ENCODE results near the gene PHC2.

PHC2 gene

GRCh38 chr1:33445108-33445507, 14.2 kb upstream of the PHC2 start:
- no peaks in the 10 kb centered on the region for H3K27me3 ChIP-seq (replicated peaks; ENCODE audit: insufficient read depth, low read length)
- no peaks in the 10 kb centered on the region for H3K9me3 ChIP-seq (replicated peaks; ENCODE audit: insufficient read depth, low read length)
- no peak for DNase-seq

GRCh38 chr1:33443705-33444180, 12.8 kb upstream of the PHC2 start:
- Histone ChIP-seq H3K9me3 (replicated peaks; ENCODE audit: insufficient read depth, low read length) (no peaks in the 10 kb centered on the region), H4K20me1 (ENCODE audit: insufficient read depth, low read length) (no peaks in the 10 kb centered on the region), H3K27me3 (replicated peaks; ENCODE audit: insufficient read depth, low read length) (no peaks in the 10 kb centered on the region), H3K9me2 (replicated peaks; ENCODE audit: insufficient read depth, low read length) (no peaks in the 10 kb centered on the region), H3K9ac (ENCODE audit: low read length) (no peak overlapping the region), H3K4me2 (ENCODE audit: low read depth, low read length) (no peak overlapping the region), H3K36me3 (replicated peaks; ENCODE audit: insufficient read depth, low read length) (no peaks in the 10 kb centered on the region), H3K27ac (ENCODE audit: low read length) (no peak overlapping the region), H2AFZ (ENCODE audit: low read length) (no peak overlapping the region), H3F3A (ENCODE audit: insufficient read depth, low read length) (no peaks in the 10 kb centered on the region), H3K4me1 (ENCODE audit: low read length) (no peaks in the 10 kb centered on the region), H3K4me3 (ENCODE audit: low read length) (no peak overlapping the region), H3K79me2 (ENCODE audit: low read length) (no peaks in the 10 kb centered on the region)
- DNase-seq = no peak
- no peak for TF ChIP-seq CTCF (IDR thresholded peaks at IDR 0.05; ENCODE audit: low read length)
- TF ChIP-seq EZH2phosphoT487 (IDR thresholded peaks at IDR 0.05; ENCODE audit: low read length) = no peak
- TF ChIP-seq EZH2 (optimal IDR thresholded peaks at IDR 0.05; ENCODE audit: low read depth, low read length) = no peak

More at GRCh38 chr1:33445108-33445507, 14.2 kb upstream of the PHC2 start:
- no peak overlapping the region for H2AFZ ChIP-seq (ENCODE audit: low read length)
- H3K79me2 ChIP-seq (ENCODE audit: low read length) = no peaks in the 10 kb centered on the region
- H3K4me1 ChIP-seq (ENCODE audit: low read length) = no peaks in the 10 kb centered on the region
- no peak overlapping the region for H3K9ac ChIP-seq (ENCODE audit: low read length)
- no peaks in the 10 kb centered on the region for H4K20me1 ChIP-seq (ENCODE audit: insufficient read depth, low read length)
- H3K4me2 ChIP-seq (ENCODE audit: low read depth, low read length) = no peak overlapping the region
- H3K36me3 ChIP-seq (replicated peaks; ENCODE audit: insufficient read depth, low read length) = no peaks in the 10 kb centered on the region
- TF ChIP-seq EZH2 (optimal IDR thresholded peaks at IDR 0.05; ENCODE audit: low read depth, low read length) (no peak), CTCF (IDR thresholded peaks at IDR 0.05; ENCODE audit: low read length) (no peak), EZH2phosphoT487 (IDR thresholded peaks at IDR 0.05; ENCODE audit: low read length) (no peak)
- no peaks in the 10 kb centered on the region for H3K9me2 ChIP-seq (replicated peaks; ENCODE audit: insufficient read depth, low read length)
- H3F3A ChIP-seq (ENCODE audit: insufficient read depth, low read length) = no peaks in the 10 kb centered on the region
- H3K27ac ChIP-seq (ENCODE audit: low read length) = no peak overlapping the region
- no peak overlapping the region for H3K4me3 ChIP-seq (ENCODE audit: low read length)

GRCh38 chr1:33443080-33443704, 12.3 kb upstream of the PHC2 start:
- no peaks in the 10 kb centered on the region for H3K9me2 ChIP-seq (replicated peaks; ENCODE audit: insufficient read depth, low read length)
- H2AFZ ChIP-seq (ENCODE audit: low read length) = no peak overlapping the region
- no peak for DNase-seq
- no peak overlapping the region for H3K27ac ChIP-seq (ENCODE audit: low read length)
- no peaks in the 10 kb centered on the region for H3K4me1 ChIP-seq (ENCODE audit: low read length)
- no peaks in the 10 kb centered on the region for H3K9me3 ChIP-seq (replicated peaks; ENCODE audit: insufficient read depth, low read length)
- no peak overlapping the region for H3K4me3 ChIP-seq (ENCODE audit: low read length)
- no peak overlapping the region for H3K4me2 ChIP-seq (ENCODE audit: low read depth, low read length)
- no peak for TF ChIP-seq EZH2phosphoT487 (IDR thresholded peaks at IDR 0.05; ENCODE audit: low read length)
- TF ChIP-seq EZH2 (optimal IDR thresholded peaks at IDR 0.05; ENCODE audit: low read depth, low read length) = no peak
- TF ChIP-seq CTCF (IDR thresholded peaks at IDR 0.05; ENCODE audit: low read length) = no peak
- no peaks in the 10 kb centered on the region for H4K20me1 ChIP-seq (ENCODE audit: insufficient read depth, low read length)
- no peak overlapping the region for H3K9ac ChIP-seq (ENCODE audit: low read length)
- no peaks in the 10 kb centered on the region for H3K27me3 ChIP-seq (replicated peaks; ENCODE audit: insufficient read depth, low read length)
- H3K79me2 ChIP-seq (ENCODE audit: low read length) = no peaks in the 10 kb centered on the region
- H3F3A ChIP-seq (ENCODE audit: insufficient read depth, low read length) = no peaks in the 10 kb centered on the region
- H3K36me3 ChIP-seq (replicated peaks; ENCODE audit: insufficient read depth, low read length) = no peaks in the 10 kb centered on the region
